ENCODE measurements around the gene ERBB4. TPM values are rescaled to one million over a fixed set of nuclear protein-coding genes. Genes with fewer than 3 reads are reported as not detected.

Gene ERBB4
- total RNA-seq, 6 donors from 2014 or later, result 3.3 to 24.2 (median 11.7) TPM

DNA sequence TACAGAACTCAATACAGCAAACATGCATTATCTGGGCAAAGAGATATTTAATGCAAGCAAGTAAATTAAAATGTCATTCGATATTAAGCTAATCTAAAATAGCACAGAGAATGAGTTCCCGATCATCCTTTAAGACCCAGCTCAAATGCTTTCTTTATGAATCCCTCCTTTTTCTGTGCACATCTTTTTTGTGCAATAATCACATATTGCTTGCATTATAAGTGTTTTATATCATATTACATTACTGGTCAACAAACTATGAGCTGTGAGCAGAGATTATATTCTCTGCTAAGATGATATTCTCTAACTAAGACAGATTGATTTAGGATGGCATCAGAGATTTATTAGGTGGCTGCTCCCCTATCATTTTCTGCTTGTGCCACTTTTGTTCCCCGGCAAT lies 146.1 kb downstream of the ERBB4 start:
- H3K4me3 ChIP-seq, result no peak overlapping the region
- H3K36me3 ChIP-seq, result no peaks in the 10 kb centered on the region
- WGBS, 2 donors, result 93 to 98% methylated on average over 3 of the region's 3 CpGs
- no peaks in the 10 kb centered on the region for H3K27me3 ChIP-seq
- no peaks in the 10 kb centered on the region for H3K4me1 ChIP-seq
- TF ChIP-seq POLR2AphosphoS5 (IDR thresholded peaks at IDR 0.05), result no peak
- no peak for TF ChIP-seq EP300 (IDR thresholded peaks at IDR 0.05)
- no peak for TF ChIP-seq POLR2A (IDR thresholded peaks at IDR 0.05)
- TF ChIP-seq, protein P1, sequence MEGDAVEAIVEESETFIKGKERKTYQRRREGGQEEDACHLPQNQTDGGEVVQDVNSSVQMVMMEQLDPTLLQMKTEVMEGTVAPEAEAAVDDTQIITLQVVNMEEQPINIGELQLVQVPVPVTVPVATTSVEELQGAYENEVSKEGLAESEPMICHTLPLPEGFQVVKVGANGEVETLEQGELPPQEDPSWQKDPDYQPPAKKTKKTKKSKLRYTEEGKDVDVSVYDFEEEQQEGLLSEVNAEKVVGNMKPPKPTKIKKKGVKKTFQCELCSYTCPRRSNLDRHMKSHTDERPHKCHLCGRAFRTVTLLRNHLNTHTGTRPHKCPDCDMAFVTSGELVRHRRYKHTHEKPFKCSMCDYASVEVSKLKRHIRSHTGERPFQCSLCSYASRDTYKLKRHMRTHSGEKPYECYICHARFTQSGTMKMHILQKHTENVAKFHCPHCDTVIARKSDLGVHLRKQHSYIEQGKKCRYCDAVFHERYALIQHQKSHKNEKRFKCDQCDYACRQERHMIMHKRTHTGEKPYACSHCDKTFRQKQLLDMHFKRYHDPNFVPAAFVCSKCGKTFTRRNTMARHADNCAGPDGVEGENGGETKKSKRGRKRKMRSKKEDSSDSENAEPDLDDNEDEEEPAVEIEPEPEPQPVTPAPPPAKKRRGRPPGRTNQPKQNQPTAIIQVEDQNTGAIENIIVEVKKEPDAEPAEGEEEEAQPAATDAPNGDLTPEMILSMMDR (IDR thresholded peaks at IDR 0.05), result no peak
- DNase-seq (no peak), ATAC-seq (ENCODE audit: low FRiP score in 2 of 2) (no peak)
- no peaks in the 10 kb centered on the region for H3K9me3 ChIP-seq
- no peak overlapping the region for H3K27ac ChIP-seq

DNA sequence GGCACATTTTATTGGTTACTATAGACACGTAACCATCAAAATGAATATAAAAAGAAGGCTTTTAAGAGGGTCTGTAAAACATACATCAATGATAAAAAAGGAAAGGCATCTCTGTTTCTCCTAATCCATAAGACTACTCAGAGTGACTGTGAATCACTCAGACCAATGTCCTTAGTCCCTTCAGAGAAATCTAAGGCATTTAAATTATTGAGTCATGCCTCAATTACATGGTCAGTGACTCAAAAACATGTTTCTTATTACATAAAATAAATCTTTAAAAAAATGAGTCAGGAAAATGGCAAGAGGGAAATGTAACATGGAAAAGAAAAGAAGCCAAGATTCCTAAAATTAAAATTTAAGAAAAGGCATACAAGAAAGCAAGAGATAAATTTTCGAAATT lies 146.6 kb downstream of the ERBB4 start:
- no peaks in the 10 kb centered on the region for H3K36me3 ChIP-seq
- no peaks in the 10 kb centered on the region for H3K27me3 ChIP-seq
- ATAC-seq (ENCODE audit: low FRiP score in 2 of 2) (no peak), DNase-seq (no peak)
- no peaks in the 10 kb centered on the region for H3K4me1 ChIP-seq
- H3K4me3 ChIP-seq, result no peak overlapping the region
- H3K9me3 ChIP-seq, result no peaks in the 10 kb centered on the region
- no peak for TF ChIP-seq EP300 (IDR thresholded peaks at IDR 0.05)
- TF ChIP-seq, protein P1 (IDR thresholded peaks at IDR 0.05), result no peak
- TF ChIP-seq POLR2A (IDR thresholded peaks at IDR 0.05), result no peak
- WGBS, 2 donors, result 83 to 86% methylated on average over 2 of the region's 2 CpGs
- no peak overlapping the region for H3K27ac ChIP-seq

- H3K27me3 ChIP-seq, result no peaks in the 10 kb centered on the region
- no peak for TF ChIP-seq EP300 (IDR thresholded peaks at IDR 0.05)
- ATAC-seq (ENCODE audit: low FRiP score in 2 of 2) (no peak), DNase-seq (no peak)
- H3K36me3 ChIP-seq, result no peaks in the 10 kb centered on the region
- no peak overlapping the region for H3K4me3 ChIP-seq
- 84 to 87% methylated on average over 4 of the region's 4 CpGs for WGBS, 2 donors
- no peak overlapping the region for H3K27ac ChIP-seq
- H3K9me3 ChIP-seq, result no peaks in the 10 kb centered on the region
- no peaks in the 10 kb centered on the region for H3K4me1 ChIP-seq
Measured at GRCh38 chr2:212387146-212387545, 151.5 kb downstream of the ERBB4 start.

- 59 to 72% methylated on average over 2 of the region's 2 CpGs for WGBS, 2 donors
- H3K36me3 ChIP-seq, result no peaks in the 10 kb centered on the region
- no peaks in the 10 kb centered on the region for H3K4me1 ChIP-seq
- H3K27me3 ChIP-seq, result no peaks in the 10 kb centered on the region
- no peak overlapping the region for H3K4me3 ChIP-seq
- DNase-seq, result no peak
- ATAC-seq (ENCODE audit: low FRiP score in 2 of 2), result no peak
- no peak overlapping the region for H3K27ac ChIP-seq
- no peaks in the 10 kb centered on the region for H3K9me3 ChIP-seq
- no peak for TF ChIP-seq POLR2A (IDR thresholded peaks at IDR 0.05)
- TF ChIP-seq POLR2AphosphoS5 (IDR thresholded peaks at IDR 0.05), result no peak
- TF ChIP-seq, protein P1 (IDR thresholded peaks at IDR 0.05), result no peak
Measured at GRCh38 chr2:212385241-212385640, 153.4 kb downstream of the ERBB4 start.

- ATAC-seq (ENCODE audit: low FRiP score in 2 of 2), result no peak
- TF ChIP-seq EP300 (IDR thresholded peaks at IDR 0.05), result no peak
- TF ChIP-seq POLR2A (IDR thresholded peaks at IDR 0.05), result no peak
- Histone ChIP-seq H3K36me3 (no peaks in the 10 kb centered on the region), H3K4me1 (no peaks in the 10 kb centered on the region), H3K9me3 (no peaks in the 10 kb centered on the region), H3K27me3 (no peaks in the 10 kb centered on the region), H3K4me3 (no peak overlapping the region), H3K27ac (no peak overlapping the region)
- no peak for DNase-seq
- 74% methylated on average over 2 of the region's 2 CpGs for WGBS, 2 donors
Measured at GRCh38 chr2:212384027-212384426, 154.6 kb downstream of the ERBB4 start.

- no peak for TF ChIP-seq EP300 (IDR thresholded peaks at IDR 0.05)
- TF ChIP-seq, protein P1 (IDR thresholded peaks at IDR 0.05), result no peak
- no peak for TF ChIP-seq POLR2AphosphoS5 (IDR thresholded peaks at IDR 0.05)
- TF ChIP-seq POLR2A (IDR thresholded peaks at IDR 0.05), result no peak
- Histone ChIP-seq H3K27ac (no peak overlapping the region), H3K27me3 (no peaks in the 10 kb centered on the region), H3K36me3 (no peaks in the 10 kb centered on the region), H3K4me3 (no peak overlapping the region), H3K9me3 (no peaks in the 10 kb centered on the region), H3K4me1 (no peaks in the 10 kb centered on the region)
- 80 to 90% methylated on average over 1 of the region's 1 CpG for WGBS, 2 donors
- ATAC-seq (ENCODE audit: low FRiP score in 2 of 2) (no peak), DNase-seq (no peak)
Measured at GRCh38 chr2:212381428-212382102, 157.0 kb downstream of the ERBB4 start.
